HepG2 (cell line): ENCODE data around the gene SPAG9. TPM values are rescaled to one million over a fixed set of nuclear protein-coding genes. Genes with fewer than 3 reads are reported as not detected.

ENCODE experiments used
- GATAD2A ChIP-seq: IDR thresholded peaks from 2 replicates; pipeline ENCODE4 v1.6.1; 2016
- HES4 ChIP-seq: sonication (generic); formaldehyde crosslinking; IDR thresholded peaks from 2 replicates; pipeline ENCODE4 v1.9.0; 2021; ENCODE audit warnings: mild to moderate bottlenecking, missing genetic modification reagents, borderline replicate concordance
- HOXD1 ChIP-seq: sonication (generic); formaldehyde crosslinking; IDR thresholded peaks from 2 replicates; pipeline ENCODE4 v1.5.0; 2020; ENCODE audit warnings: missing genetic modification reagents
- KLF6 ChIP-seq: IDR thresholded peaks from 2 replicates; pipeline ENCODE4 v1.8.0; 2016; ENCODE audit warnings: missing biosample characterization, missing genetic modification reagents
- KMT2B ChIP-seq: IDR thresholded peaks from 2 replicates; pipeline ENCODE4 v1.6.1; 2016; ENCODE audit warnings: missing genetic modification reagents, missing compliant biosample characterization
- MAF1 ChIP-seq: sonication (generic); formaldehyde crosslinking; IDR thresholded peaks from 2 replicates; pipeline ENCODE4 v1.5.0; 2020; ENCODE audit warnings: missing genetic modification reagents, borderline replicate concordance
- MED1 ChIP-seq: sonication (generic); formaldehyde crosslinking; IDR thresholded peaks from 2 replicates; pipeline ENCODE4 v1.4.0; 2020; ENCODE audit warnings: missing genetic modification reagents
- RBFOX2 ChIP-seq: fragments of 200-400 bp; formaldehyde crosslinking; IDR thresholded peaks from 2 replicates; pipeline ENCODE4 v1.6.1; 2017; ENCODE audit warnings: low read depth, mild to moderate bottlenecking, low read length
- SIN3B ChIP-seq: fragments of 150-350 bp; IDR thresholded peaks from 2 replicates; pipeline ENCODE4 v1.6.1; 2014; ENCODE audit warnings: low read length
- TBX2 ChIP-seq: sonication (generic); formaldehyde crosslinking; IDR thresholded peaks from 2 replicates; pipeline ENCODE4 v1.5.0; 2020; ENCODE audit warnings: missing genetic modification reagents, mild to moderate bottlenecking, borderline replicate concordance
- YEATS2 ChIP-seq: sonication (generic); formaldehyde crosslinking; IDR thresholded peaks from 2 replicates; pipeline ENCODE4 v1.4.0; 2020; ENCODE audit warnings: missing genetic modification reagents, borderline replicate concordance
- ZMYM3 ChIP-seq: sonication (generic); formaldehyde crosslinking; IDR thresholded peaks from 2 replicates; pipeline ENCODE4 v1.5.1; 2020; ENCODE audit warnings: mild to moderate bottlenecking, missing genetic modification reagents
- ZNF180 ChIP-seq: sonication (generic); formaldehyde crosslinking; IDR thresholded peaks from 2 replicates; pipeline ENCODE4 v1.4.0; 2020; ENCODE audit warnings: low read depth, missing genetic modification reagents, borderline replicate concordance
- ZNF235 ChIP-seq: sonication (generic); formaldehyde crosslinking; IDR thresholded peaks from 2 replicates; pipeline ENCODE4 v1.8.1; 2023; ENCODE audit warnings: mild to moderate bottlenecking, missing genetic modification reagents, borderline replicate concordance
- ZNF24 ChIP-seq: fragments of 450-650 bp; IDR thresholded peaks from 2 replicates; pipeline ENCODE4 v1.6.1; 2017; ENCODE audit warnings: antibody characterized with exemption, mild to moderate bottlenecking
- ZNF441 ChIP-seq: sonication (generic); formaldehyde crosslinking; IDR thresholded peaks from 2 replicates; pipeline ENCODE4 v1.7.0; 2021; ENCODE audit warnings: missing genetic modification reagents, borderline replicate concordance
- ZNF670 ChIP-seq: sonication (generic); formaldehyde crosslinking; IDR thresholded peaks from 2 replicates; pipeline ENCODE4 v1.8.0; 2022; ENCODE audit warnings: mild to moderate bottlenecking, missing genetic modification reagents, borderline replicate concordance
- ZNF672 ChIP-seq: sonication (generic); formaldehyde crosslinking; IDR thresholded peaks from 2 replicates; pipeline ENCODE4 v1.8.1; 2022; ENCODE audit warnings: missing genetic modification reagents
- polyA plus RNA-seq, 8 experiments: library from polyadenylated mRNA; depleted of rRNA in 3 of 8; stranded (reverse) in 7 of 8; unstranded in 1 of 8; fragments of >200 nt; fragmentation: Illumina TruSeq in 4 of 8; extraction: Trizol in 4 of 8; gene quantifications; 2 replicates each; pipeline versions ENCODE4 v1.2.1 to v1.2.3, GENCODE V29; 2011 to 2016; ENCODE audit warnings: low read depth in 4 of 8, missing spikeins in 1 of 8, mixed read lengths in 1 of 8; ENCODE audit not compliant: insufficient read depth in 1 of 8
- total RNA-seq, 5 experiments: library from RNA; depleted of rRNA; stranded (reverse); fragments of >200 nt; fragmentation: Illumina TruSeq; extraction: Trizol; gene quantifications; 2 replicates each; pipeline ENCODE4 v1.2.3, GENCODE V29; 2016; ENCODE audit warnings: low read depth in 1 of 5
- TF ChIP-seq, protein P1 (sequence below): IDR thresholded peaks from 2 replicates; pipeline ENCODE4 v1.6.1; 2012; ENCODE audit warnings: low read length, improper control_type of control experiment
- TF ChIP-seq, protein P2 (sequence below): IDR thresholded peaks from 2 replicates; pipeline ENCODE4 v1.6.1; 2016; ENCODE audit warnings: control low read depth
- TF ChIP-seq, protein P3 (sequence below): sonication (generic); formaldehyde crosslinking; IDR thresholded peaks from 2 replicates; pipeline ENCODE4 v1.8.0; 2023; ENCODE audit warnings: mild to moderate bottlenecking, missing genetic modification reagents
- TF ChIP-seq, protein P4 (sequence below): sonication (generic); formaldehyde crosslinking; IDR thresholded peaks from 2 replicates; pipeline ENCODE4 v1.9.0; 2022; ENCODE audit warnings: low read depth, missing genetic modification reagents
- TF ChIP-seq, protein P5 (sequence below): sonication (generic); formaldehyde crosslinking; IDR thresholded peaks from 2 replicates; pipeline ENCODE4 v1.8.0; 2022; ENCODE audit warnings: missing genetic modification reagents, low read depth, mild to moderate bottlenecking, borderline replicate concordance

SPAG9 gene
- total and polyA plus RNA-seq, 2 of the 13 experiments (the other 11 are each of a cell fraction or from before 2014, with no cell fraction given), result 43.2 to 78.6 TPM

DNA sequence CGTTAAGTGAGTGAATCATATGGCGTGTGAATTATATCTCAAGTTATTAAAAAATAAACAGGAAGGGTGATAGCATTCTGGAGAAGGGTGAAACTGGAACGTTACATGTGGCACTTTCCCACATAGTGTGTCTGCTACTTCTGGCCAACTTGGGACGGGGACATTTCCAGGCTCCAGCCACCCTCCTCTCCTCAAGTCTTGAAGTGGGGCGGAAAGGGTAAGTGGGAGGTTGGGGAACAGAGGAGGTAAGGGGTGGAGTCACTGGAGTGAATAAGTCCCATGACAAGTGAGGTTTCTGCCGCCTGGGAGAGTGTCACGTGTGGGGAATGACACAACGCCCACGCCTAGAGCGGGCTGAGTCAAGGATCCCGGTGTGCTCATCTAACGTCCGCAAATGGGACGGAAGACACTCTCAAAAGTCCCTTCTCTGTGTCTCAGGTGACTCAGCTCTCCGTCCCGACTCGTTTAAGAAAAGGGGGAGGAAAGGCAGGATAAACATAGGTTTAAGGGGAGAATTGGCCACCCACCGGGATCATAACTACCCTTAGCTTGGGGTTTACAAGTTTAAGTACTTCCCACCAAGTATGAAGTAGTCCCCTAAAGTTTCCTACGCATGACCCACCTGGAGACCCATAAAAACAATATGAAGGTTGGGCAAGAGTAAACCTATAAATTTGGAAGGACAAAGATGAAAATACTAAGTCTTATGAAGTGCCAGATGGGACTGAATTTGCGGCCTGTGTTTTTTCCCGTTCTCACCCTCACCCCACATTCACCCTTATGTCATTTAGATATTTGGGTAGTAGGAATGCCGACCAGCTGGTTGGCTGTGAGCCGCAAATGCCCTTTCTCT, 1.2 kb upstream of the SPAG9 start (continued):
- peak; percentile 60 for TF ChIP-seq GATAD2A (CRISPR knock-in tag)
- no peak for TF ChIP-seq ZNF441
- no peak for TF ChIP-seq HES4 (CRISPR knock-in tag)
- TF ChIP-seq, protein P1, sequence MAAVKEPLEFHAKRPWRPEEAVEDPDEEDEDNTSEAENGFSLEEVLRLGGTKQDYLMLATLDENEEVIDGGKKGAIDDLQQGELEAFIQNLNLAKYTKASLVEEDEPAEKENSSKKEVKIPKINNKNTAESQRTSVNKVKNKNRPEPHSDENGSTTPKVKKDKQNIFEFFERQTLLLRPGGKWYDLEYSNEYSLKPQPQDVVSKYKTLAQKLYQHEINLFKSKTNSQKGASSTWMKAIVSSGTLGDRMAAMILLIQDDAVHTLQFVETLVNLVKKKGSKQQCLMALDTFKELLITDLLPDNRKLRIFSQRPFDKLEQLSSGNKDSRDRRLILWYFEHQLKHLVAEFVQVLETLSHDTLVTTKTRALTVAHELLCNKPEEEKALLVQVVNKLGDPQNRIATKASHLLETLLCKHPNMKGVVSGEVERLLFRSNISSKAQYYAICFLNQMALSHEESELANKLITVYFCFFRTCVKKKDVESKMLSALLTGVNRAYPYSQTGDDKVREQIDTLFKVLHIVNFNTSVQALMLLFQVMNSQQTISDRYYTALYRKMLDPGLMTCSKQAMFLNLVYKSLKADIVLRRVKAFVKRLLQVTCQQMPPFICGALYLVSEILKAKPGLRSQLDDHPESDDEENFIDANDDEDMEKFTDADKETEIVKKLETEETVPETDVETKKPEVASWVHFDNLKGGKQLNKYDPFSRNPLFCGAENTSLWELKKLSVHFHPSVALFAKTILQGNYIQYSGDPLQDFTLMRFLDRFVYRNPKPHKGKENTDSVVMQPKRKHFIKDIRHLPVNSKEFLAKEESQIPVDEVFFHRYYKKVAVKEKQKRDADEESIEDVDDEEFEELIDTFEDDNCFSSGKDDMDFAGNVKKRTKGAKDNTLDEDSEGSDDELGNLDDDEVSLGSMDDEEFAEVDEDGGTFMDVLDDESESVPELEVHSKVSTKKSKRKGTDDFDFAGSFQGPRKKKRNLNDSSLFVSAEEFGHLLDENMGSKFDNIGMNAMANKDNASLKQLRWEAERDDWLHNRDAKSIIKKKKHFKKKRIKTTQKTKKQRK, result no peak
- TF ChIP-seq MED1 (CRISPR knock-in tag), result peak; percentile 72
- TF ChIP-seq RBFOX2, result peak; percentile 39; the same call in 1 of the 2 replicates
- TF ChIP-seq, protein P2, sequence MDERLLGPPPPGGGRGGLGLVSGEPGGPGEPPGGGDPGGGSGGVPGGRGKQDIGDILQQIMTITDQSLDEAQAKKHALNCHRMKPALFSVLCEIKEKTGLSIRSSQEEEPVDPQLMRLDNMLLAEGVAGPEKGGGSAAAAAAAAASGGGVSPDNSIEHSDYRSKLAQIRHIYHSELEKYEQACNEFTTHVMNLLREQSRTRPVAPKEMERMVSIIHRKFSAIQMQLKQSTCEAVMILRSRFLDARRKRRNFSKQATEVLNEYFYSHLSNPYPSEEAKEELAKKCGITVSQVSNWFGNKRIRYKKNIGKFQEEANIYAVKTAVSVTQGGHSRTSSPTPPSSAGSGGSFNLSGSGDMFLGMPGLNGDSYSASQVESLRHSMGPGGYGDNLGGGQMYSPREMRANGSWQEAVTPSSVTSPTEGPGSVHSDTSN (CRISPR knock-in tag), result no peak
- TF ChIP-seq SIN3B, result peak; percentile 20; the same call in 1 of the 2 replicates
- no peak for TF ChIP-seq MAF1
- TF ChIP-seq KMT2B (CRISPR knock-in tag), result no peak
- TF ChIP-seq, protein P3, sequence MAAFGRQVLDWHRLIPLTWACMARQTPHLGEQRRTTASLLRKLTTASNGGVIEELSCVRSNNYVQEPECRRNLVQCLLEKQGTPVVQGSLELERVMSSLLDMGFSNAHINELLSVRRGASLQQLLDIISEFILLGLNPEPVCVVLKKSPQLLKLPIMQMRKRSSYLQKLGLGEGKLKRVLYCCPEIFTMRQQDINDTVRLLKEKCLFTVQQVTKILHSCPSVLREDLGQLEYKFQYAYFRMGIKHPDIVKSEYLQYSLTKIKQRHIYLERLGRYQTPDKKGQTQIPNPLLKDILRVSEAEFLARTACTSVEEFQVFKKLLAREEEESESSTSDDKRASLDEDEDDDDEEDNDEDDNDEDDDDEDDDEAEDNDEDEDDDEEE (CRISPR knock-in tag), result peak; percentile 89; the same call in 1 of the 2 replicates
- no peak for TF ChIP-seq ZNF24
- TF ChIP-seq YEATS2 (CRISPR knock-in tag), result no peak
- 0 out of 2 replicates have a peak, but pooled peaks have one; percentile 32 for TF ChIP-seq ZMYM3
- peak; percentile 80; the same call in 1 of the 2 replicates for TF ChIP-seq KLF6 (CRISPR knock-in tag)
- TF ChIP-seq ZNF180 (CRISPR knock-in tag), result no peak
- no peak for TF ChIP-seq HOXD1 (CRISPR knock-in tag)
- no peak for TF ChIP-seq ZNF235 (CRISPR knock-in tag)
- no peak for TF ChIP-seq ZNF670
- TF ChIP-seq ZNF672 (CRISPR knock-in tag), result no peak
- peak; percentile 90 for TF ChIP-seq TBX2
- TF ChIP-seq, protein P4, sequence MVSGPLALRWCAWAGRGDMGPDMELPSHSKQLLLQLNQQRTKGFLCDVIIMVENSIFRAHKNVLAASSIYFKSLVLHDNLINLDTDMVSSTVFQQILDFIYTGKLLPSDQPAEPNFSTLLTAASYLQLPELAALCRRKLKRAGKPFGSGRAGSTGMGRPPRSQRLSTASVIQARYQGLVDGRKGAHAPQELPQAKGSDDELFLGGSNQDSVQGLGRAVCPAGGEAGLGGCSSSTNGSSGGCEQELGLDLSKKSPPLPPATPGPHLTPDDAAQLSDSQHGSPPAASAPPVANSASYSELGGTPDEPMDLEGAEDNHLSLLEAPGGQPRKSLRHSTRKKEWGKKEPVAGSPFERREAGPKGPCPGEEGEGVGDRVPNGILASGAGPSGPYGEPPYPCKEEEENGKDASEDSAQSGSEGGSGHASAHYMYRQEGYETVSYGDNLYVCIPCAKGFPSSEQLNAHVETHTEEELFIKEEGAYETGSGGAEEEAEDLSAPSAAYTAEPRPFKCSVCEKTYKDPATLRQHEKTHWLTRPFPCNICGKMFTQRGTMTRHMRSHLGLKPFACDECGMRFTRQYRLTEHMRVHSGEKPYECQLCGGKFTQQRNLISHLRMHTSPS (CRISPR knock-in tag), result no peak
- TF ChIP-seq, protein P5, sequence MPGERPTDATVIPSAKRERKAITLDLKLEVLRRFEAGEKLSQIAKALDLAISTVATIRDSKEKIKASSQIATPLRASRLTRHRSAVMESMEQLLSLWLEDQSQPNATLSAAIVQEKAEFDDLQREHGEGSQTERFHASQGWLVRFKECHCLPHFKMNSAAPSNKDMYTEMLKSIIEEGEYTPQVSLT (CRISPR knock-in tag), result no peak
